AG09319 (cell line): Measurements from ENCODE around the gene NUDT13.

Experiments used
- DNase-seq: peaks from one replicate; pipeline ENCODE4 v3.0.0-alpha.2; 2010; ENCODE audit warnings: low read depth; ENCODE audit errors: extremely low read depth
- TF ChIP-seq, protein P1 (sequence below): IDR thresholded peaks from 2 replicates; pipeline ENCODE4 v1.5.1; 2011; ENCODE audit warnings: low read depth, mild to moderate bottlenecking, inconsistent platforms, low read length, moderate library complexity

Gene NUDT13

DNA sequence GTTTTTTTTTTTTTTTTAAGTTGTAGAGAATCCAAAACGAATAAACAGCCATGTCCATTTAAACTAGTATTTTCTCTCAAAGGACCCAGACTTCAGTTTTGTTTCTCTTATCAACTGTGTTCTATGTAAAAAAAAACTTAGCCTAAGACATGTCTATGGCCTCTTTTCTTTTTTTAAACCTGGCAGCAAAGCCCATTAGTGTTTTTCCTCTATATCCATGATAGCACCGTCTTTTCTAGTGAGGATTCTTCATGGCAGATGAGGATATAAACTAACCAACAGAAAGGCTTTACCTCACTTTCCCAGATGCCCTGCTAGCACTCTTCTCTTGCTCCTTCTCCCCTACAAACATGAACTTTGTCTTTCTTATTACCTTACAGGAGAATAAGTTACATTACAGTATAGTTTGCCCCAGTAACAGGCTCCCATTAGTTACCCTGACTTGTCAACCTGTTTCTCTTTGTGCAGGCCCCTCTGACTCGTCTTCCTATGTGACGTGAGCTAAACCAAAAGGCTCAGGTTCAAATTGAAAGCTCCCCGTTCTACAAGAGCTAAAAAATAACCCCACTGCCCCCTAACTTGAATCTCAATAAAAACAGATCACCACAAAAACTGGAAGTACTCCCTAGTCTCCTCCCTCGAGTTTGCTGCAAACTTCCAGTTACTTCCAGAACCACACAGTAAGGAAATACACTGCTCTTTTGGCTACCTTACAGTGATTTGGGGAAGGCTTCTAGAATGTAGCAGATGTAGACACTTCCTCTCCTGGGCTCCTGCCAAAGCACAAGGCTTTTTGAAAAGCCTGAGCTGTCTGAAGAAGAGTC is 33.7 kb upstream of the NUDT13 start:
- TF ChIP-seq, protein P1, sequence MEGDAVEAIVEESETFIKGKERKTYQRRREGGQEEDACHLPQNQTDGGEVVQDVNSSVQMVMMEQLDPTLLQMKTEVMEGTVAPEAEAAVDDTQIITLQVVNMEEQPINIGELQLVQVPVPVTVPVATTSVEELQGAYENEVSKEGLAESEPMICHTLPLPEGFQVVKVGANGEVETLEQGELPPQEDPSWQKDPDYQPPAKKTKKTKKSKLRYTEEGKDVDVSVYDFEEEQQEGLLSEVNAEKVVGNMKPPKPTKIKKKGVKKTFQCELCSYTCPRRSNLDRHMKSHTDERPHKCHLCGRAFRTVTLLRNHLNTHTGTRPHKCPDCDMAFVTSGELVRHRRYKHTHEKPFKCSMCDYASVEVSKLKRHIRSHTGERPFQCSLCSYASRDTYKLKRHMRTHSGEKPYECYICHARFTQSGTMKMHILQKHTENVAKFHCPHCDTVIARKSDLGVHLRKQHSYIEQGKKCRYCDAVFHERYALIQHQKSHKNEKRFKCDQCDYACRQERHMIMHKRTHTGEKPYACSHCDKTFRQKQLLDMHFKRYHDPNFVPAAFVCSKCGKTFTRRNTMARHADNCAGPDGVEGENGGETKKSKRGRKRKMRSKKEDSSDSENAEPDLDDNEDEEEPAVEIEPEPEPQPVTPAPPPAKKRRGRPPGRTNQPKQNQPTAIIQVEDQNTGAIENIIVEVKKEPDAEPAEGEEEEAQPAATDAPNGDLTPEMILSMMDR: no peak
- no peak for DNase-seq

DNA sequence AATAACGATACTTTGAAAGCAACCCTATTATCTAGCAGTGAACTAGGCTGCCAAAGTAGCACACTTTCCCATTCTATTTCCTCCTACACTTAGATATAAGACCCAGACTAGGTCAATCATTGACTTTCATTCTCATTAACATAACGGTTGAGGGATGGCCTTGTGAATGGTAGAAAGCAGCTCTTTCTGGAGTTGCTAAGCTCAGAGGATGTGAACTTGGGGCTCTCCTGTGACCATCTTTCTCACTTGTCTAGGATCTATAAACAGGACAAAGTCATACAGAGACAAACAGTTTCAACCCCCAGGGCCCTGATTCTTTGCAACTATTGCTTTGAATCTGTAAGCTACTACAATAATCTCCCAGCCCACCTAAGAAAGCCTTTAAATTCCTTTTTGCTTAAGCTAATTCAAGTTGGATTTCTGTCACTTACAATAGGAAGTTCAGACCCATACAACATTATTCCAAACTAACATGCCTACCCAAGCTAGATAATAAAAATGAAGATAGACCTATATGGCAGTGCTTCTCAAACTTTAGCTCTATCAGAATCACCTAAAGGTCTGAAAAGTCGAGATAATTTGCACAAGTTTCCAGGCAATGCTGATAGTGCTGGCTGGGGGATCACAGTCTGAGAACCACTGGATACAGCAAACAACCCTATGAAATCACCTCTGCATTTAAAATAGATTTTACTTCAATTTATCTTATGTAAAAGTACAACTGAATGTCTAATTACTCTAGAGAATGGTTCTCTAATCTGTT is 30.3 kb upstream of the NUDT13 start:
- TF ChIP-seq, protein P1: no peak
- no peak for DNase-seq

DNA sequence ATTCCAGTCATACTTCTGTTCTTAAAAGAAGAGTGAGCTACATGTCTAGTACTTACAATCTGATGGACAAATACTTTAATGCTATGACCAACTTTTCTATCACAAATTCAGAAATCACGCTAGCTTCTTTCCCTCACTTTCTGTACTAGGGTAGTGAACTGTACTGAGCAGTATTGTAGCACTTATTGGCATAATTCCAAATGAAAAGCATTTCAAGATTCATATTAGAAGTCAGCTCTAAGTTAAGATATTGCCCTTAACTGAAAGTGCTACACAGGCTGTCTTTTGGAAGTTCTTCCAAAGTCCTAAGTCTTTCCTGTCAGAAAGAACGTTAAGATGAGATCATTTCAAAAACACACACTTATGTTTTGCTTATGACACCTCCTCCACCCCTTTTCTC is 27.0 kb upstream of the NUDT13 start:
- TF ChIP-seq, protein P1: no peak
- DNase-seq: no peak

DNA sequence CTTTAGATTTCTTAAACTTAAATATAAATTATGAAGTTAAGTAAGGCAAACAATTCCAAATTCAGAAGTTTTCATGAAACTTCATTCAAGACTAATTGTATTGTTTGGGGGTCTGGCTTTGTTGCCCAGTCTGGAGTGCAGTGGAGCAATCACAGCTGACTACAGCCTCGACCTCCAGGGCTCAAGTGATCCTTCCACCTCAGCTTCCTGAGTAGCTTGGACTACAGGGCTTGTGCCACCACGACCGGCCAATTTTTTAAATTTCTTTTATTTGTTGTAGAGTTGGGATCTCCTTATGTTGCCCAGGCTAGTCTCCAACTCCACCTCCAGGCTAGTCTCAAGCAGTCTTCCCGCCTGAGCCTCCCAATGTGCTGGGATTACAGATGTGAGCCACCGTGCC is 26.0 kb upstream of the NUDT13 start:
- TF ChIP-seq, protein P1: no peak
- DNase-seq: no peak

DNA sequence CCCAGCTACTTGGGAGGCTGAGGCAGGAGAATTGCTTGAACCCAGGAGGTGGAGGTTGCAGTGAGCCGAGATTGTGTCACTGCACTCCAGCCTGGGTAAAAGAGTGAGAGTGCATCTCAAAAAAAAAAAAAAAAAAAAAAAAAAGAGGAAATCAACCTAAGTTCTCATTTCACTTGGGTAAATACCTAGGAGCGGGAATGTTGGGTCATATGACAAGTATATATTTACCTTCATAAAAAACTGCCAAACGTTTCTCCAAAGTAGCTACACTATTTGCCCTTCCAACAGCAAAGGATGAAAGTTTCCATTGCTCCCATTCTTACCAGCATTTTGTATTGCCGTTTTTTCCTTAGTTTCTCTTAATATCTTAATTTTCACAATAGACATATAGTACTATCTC is 23.4 kb upstream of the NUDT13 start:
- TF ChIP-seq, protein P1: no peak

DNA sequence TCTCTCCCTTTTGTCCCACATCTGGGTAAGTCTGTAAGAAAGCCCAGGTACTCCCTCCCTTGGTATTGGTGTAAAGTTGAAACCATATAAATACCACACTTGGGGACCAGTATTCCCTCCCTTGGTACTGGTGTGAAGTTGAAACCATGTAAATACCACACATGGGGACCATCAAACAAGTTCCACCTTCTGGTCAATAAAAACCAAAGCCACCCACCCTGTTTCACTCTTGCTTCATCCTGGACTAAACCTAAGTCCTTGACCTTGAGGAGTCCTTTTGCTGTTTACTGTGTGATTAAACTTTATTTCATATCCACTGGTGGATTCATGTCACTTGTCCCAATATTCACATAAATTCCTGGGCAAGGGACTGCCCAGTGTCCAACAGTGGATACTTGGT is 22.0 kb upstream of the NUDT13 start:
- TF ChIP-seq, protein P1: no peak
- DNase-seq: no peak

More for the DNA sequence above, 23.4 kb upstream of the NUDT13 start:
- DNase-seq: no peak

DNA sequence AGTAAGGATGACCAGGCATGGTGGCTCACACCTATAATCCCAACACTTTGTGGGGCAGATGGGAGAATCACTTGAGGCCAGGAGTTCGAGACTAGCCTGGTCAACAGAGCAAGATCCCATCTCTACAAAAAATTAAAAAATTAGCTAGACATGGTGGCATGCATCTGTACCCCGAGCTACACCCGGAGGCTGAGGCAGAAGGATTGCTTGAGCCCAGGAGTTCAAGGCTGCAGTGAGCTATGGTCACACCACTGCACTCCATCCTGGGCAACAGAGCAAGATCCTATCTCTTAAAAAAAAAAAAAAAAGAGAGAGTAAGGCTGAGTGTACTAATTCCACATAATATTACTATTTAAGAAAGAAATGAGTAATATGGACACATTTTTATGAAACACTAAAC is 17.4 kb upstream of the NUDT13 start:
- DNase-seq: no peak
- TF ChIP-seq, protein P1: no peak
